TTC549 (cell line): ENCODE data around the gene FFAR3.

Experiments
- FAIRE-seq: peaks from 2 replicates; lab custom pipeline; 2012; peaks lifted over from hg19 to GRCh38; lab: Jason Lieb, UNC

Gene FFAR3

DNA sequence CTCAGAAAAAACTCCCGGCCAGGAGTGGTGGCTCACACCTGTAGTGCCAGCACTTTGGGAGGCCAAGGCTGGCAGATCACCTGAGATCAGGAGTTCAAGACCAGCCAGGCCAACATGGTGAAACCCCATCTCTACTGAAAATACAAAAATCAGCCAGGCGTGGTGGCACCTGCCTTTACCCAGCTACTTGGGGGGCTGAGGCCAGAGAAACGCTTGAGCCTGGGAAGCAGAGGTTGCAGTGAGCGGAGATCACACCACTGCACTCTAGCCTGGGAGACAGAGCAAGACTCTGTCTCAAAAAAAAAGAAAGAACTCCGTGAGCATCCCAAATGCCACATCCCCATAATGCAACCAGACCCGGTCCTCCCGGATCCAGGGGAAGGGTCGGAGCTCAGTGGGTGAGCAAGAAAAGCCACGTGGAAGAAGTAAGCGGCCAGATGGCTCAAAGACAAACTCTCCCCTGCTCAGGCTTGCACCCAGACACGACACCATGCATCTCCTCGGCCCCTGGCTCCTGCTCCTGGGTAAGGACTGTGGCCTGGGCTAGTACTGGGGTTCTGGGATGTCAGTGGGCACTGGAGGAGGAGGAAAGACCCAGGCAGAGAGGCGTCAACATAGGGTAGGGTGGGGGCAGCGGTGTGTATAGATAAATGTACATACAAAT is 26.6 kb upstream of the FFAR3 start:
- no peak for FAIRE-seq

DNA sequence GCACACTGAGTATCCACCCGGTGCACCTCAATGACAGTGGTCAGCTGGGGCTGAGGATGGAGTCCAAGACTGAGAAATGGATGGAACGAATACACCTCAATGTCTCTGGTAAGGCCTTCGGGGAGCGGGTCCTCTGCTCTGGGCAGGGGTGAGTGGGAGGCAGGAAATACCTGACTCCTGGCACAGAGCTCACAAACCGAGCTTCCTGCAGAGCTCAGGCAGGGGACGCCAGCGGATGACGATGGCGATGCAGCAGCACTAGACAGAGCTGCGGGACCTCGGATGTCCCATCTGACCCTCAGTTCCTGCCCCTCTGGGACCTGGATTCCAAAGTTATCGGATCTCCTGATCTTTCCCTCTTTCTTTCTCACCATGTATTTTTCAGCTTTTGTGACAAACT is 25.4 kb upstream of the FFAR3 start:
- FAIRE-seq, result no peak

DNA sequence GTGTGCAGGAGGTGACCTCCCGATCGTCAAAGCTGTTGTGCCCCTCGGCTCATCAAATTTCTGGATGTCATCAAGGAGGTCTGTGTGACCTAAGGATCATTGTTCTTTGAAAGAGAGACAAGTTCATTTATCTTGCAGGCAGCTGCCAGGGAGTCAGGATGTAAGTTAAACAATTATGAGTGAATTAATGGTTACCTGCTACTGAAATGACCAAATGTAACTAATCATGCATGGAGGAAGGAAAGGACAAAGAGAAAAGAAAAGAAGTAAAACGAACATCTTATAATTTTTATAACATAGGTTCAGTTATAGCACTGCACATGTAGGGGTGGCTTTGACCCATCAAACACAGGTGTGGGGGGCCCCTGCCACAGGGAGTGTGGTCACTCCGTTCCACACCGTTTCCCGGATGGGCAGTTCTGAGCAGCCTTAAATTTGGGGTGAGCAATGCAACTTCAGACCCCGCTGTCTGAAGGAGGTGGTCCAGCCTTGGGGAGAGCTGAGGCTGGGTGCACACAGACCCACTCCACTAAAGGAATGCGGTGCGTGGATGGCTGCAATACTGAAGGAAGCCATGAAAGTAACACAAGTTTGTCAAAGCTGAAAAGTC is 24.0 kb upstream of the FFAR3 start:
- FAIRE-seq, result no peak

DNA sequence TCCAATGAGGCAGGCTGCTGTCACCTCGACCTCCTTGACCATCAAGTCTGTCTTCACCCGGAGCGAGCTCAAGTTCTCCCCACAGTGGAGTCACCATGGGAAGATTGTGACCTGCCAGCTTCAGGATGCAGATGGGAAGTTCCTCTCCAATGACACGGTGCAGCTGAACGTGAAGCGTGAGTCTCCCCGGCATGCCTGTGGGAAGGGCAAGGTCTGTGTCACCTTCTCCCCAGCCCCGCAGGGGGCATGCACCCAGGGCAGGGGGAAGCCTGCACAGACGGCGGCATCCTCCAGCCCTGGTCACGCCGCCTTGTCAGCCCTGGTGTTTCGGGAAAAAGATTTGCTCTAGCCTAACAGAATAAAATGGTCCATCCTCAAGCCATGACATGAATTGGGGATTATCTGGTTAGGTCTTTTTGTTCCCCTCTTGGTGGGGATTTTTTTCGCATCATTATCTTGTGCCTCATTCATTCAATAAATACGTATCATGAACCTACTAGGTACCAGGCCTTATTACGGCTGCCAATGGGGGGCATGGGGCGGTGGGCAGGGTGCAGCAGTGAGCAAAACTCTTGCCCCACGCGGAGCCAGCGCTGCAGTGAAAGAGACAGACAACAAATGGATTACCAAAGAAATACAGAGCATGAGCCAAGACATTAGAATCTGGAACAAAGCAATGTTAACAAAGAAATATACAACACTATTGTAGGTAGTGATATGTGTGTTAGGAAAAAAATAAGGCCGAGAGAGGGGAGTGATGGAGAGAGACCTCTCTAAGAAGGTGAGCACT is 21.9 kb upstream of the FFAR3 start:
- no peak for FAIRE-seq

DNA sequence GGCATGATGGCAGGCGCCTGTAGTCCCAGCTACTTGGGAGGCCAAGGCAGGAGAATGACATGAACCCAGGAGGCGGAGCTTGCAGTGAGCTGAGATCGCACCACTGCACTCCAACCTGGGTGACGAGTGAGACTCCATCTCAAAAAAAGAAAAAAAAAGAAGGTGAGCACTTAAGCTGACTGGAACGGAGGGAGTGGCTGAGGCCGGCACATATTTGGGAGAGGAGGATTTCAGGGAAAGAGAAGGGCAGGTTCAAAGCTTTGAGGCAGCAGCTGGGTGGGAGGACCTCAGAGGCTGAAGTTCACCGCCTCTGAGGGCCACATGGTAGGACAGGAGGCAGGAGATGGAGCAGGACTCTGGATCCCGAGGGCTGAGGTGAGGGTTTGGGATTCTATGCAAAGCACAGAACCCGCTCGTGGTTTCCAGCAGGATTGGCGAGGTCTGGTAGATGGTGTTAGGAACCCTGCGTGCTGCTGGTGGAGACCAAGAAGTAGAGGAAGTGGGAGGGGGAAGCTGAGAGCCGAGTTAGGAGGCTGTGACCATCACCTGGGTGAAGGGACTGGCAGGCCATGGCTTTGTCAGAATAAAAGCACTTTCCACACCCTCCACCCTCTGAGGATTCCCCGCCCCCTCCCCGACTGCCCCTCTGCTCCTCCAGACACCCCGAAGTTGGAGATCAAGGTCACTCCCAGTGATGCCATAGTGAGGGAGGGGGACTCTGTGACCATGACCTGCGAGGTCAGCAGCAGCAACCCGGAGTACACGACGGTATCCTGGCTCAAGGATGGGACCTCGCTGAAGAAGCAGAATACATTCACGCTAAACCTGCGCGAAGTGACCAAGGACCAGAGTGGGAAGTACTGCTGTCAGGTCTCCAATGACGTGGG is 20.9 kb upstream of the FFAR3 start:
- FAIRE-seq, result no peak

DNA sequence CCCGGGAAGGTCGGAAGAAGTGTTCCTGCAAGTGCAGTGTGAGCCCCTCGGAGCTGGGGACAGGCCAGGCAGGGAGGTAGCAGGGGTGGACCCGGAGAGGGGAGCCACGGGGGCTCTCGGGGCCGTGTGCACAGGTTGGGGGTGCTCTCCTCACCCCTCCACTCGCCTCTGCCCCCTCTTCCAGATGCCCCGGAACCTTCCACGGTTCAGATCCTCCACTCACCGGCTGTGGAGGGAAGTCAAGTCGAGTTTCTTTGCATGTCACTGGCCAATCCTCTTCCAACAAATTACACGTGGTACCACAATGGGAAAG is 20.3 kb upstream of the FFAR3 start:
- no peak for FAIRE-seq

DNA sequence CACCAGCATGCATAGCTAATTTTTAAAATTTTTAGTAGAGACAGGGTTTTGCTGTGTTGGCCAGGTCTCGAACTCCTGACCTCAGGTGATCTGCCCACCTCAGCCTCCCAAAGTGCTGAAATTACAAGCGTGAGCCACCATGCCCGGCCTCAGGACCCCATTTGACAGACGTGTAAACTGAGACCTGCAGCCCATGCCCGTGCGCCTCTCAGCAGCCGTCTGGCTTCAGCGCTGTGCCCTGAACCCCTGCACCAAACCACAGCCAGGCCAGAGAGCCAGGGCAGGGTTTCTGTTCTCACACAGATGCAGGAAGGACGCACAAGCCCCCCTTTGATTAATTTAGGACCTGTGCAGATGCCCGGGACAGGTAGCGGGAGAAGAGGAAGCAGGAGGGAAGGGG is 17.8 kb upstream of the FFAR3 start:
- no peak for FAIRE-seq

DNA sequence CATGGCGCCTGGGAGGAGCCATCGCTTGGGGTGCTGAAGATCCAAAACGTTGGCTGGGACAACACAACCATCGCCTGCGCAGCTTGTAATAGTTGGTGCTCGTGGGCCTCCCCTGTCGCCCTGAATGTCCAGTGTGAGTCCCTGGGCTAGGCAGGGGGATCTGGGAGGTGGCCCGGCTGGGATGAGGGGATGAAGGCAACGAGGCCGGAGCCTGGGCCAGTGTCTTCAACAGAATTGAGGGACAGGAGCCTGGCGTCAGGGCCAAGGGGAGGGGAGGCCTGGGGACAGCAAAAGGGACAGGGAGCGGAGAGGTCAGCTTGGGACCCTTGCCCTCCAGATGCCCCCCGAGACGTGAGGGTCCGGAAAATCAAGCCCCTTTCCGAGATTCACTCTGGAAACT is 17.3 kb upstream of the FFAR3 start:
- no peak for FAIRE-seq

DNA sequence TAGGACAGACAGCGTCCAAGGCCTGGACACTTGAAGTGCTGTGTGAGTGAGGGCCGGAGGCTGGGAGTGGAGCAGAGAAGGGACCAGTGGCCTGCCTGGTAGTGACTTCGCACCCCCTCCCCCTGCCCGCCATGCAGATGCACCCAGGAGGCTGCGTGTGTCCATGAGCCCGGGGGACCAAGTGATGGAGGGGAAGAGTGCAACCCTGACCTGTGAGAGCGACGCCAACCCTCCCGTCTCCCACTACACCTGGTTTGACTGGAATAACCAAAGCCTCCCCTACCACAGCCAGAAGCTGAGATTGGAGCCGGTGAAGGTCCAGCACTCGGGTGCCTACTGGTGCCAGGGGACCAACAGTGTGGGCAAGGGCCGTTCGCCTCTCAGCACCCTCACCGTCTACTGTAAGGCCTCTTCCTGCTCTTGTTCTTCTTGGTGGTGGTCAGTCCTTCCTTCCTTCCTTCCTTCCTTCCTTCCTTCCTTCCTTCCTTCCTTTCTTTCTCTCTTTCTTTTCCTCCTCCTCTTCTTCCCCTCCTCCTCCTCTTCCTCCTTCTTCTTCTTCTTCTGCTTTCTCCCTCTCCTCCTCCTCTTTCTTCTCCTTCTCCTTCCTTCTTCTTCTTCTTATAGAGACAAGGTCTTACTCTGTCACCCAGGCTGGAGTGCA is 16.6 kb upstream of the FFAR3 start:
- no peak for FAIRE-seq

DNA sequence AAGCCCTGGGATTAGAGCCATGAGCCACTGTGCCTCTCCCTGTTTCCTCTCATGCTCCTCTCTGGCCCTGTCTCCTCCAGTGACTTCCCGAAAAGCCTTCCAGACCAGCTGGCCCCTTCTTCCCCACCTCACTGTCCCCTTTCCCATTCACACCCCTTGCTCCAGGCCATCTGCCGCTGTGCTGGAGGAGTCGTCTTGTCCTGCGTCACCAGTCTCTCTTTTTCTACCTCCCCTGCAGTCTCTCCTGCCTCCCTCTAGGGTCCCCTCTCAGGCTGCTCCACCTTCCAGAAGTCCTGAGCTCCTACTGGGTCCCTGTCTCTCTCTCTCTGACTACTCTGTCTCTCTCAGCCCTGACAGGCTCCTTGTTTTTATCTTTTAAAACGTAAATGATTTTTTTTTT is 15.8 kb upstream of the FFAR3 start:
- no peak for FAIRE-seq

DNA sequence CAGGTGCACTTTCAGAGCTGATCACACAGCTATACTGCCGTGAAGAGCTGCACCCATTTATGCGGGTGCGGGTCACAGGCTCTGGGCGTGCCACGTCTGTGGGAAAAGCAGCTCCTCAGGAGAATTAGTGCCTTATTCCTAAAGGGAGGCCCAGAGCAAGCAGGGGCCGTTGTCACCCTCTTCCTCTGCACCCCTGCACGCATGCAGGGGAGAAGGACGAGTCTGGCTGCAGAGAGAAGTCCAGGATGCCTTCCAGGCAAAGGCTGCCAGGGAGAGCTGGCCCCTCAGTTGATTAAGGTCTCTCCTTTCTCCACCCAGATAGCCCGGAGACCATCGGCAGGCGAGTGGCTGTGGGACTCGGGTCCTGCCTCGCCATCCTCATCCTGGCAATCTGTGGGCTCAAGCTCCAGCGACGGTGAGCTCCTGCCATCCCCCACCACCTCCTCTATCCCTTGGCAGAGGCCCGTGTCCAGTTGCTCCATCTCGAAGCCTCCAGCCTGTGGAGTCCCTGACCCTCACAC is 13.7 kb upstream of the FFAR3 start:
- FAIRE-seq, result no peak

DNA sequence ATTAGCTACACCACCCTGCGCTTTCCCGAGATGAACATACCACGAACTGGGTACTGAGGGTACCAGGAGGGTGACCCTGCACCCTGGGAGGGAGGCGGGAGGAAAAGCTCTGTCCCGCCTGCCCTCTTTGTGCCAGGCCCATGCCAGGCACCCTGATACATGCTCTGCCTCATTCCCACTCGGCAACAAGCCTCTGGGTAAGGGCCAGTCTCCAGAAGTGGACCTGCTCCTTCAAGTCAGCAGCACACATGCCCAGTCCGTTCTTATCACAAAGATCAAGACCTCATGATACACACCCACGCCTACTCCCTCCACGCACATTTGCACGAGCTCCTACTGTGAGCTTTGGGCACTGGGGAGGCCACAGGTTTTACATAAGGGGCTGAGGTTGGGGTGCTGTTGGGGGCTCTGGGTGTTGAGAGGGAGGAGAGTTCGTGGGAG is 12.6 kb upstream of the FFAR3 start:
- FAIRE-seq, result no peak

DNA sequence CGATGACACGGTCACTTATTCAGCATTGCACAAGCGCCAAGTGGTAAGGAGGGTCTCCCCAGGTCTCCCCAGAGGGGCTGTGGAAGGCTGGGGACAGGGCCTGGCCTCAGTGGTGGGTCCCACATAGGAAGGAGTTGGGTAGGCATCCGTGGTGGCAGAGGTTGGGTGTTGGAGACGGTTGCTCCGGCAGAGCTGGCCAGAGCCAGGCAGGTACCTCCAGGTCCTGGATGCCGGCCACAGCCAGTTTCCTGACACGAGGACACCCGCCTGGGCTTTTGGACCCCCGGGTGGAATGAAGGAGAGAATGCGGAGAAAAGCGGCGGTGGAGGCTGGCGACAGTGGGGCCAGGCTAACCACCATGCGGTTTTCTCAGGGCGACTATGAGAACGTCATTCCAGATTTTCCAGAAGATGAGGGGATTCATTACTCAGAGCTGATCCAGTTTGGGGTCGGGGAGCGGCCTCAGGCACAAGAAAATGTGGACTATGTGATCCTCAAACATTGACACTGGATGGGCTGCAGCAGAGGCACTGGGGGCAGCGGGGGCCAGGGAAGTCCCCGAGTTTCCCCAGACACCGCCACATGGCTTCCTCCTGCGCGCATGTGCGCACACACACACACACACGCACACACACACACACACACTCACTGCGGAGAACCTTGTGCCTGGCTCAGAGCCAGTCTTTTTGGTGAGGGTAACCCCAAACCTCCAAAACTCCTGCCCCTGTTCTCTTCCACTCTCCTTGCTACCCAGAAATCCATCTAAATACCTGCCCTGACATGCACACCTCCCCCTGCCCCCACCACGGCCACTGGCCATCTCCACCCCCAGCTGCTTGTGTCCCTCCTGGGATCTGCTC is 11.8 kb upstream of the FFAR3 start:
- no peak for FAIRE-seq

DNA sequence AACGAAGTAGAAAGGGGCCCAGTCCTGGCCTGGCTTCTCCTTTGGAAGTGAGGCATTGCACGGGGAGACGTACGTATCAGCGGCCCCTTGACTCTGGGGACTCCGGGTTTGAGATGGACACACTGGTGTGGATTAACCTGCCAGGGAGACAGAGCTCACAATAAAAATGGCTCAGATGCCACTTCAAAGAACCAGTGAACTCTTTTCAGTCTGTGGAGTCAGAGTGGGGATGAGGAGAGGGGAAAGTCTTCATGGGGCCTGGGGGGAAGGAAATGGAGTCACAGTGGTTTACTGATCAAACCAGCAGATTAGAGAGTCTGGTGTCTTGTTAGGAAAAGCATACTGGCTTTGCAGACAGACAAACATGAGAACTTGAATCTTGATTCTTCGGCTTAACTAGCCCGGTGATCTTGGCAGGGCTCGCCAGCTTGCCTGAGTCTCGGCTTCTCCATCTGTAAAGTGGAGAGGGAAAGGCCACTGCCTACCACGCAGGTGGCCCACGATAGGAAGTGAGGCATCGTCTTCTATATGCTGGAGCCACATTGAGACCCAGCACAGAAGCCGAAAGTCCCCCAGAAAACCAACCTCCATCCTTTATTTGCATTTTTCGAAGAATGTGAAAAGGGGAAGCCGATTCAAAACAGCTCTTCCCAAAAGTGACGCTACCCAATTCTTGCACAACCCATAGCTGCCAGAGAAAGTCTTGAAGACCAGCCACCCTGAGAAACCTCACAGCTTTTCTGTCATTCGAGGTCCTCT is 10.9 kb upstream of the FFAR3 start, which contains the start of gene FFAR1:
FFAR1 (plus strand) TSS at position 732 of the 759 bp plus-strand sequence. CDS start 3,650 bp downstream, outside the sequence.
- no peak for FAIRE-seq

DNA sequence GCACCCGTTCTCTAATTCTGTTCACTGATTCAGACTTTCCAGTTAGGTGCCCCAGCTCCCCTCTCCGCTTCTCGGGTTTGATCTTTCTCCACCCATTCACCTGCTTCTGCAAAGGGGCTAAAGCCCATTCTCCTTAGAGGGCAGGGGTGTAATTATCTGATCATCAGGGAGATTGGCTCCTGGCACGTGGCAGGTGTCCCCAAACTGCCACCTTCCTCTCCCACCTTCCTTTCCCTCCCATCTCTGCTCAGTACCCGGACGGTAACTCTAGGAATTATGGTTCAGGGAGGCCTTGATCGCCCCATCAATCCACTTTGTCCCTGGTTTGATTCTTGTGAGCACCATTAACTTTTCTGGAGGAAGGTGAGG is 10.3 kb upstream of the FFAR3 start:
- no peak for FAIRE-seq

DNA sequence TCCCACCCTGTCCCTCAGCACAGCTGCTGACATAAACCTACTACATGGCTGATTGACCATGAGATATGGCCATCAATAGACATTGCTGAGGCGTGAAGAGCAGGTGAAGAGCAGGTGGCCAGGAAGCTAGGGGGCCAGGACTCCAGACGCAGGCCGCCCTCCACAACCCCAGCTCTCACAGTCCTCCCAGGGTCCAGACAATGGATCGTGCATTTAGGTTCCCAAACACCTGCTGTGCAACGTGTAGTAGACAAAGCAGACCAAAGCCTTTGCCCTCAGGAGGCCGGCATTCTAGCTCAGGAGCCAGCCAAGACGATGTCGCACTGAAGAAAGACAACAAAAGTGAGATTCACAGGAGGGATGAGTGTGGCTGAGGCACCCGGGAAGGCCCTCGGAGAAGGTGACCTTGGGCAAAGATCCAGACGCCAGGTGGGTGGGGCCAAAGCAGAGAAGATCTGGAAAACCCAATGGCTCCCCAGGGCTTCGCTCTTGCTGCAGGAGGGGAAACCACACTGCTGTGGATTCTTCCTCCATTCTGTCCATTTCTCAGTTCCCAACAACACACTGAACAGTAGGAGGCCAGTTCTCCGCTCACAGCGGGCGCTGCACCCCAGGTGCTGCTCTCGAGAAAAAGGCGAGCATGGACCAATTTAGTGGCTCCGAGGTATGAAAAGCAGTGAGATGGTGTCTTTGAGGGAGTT is 9.2 kb upstream of the FFAR3 start:
- FAIRE-seq, result no peak

DNA sequence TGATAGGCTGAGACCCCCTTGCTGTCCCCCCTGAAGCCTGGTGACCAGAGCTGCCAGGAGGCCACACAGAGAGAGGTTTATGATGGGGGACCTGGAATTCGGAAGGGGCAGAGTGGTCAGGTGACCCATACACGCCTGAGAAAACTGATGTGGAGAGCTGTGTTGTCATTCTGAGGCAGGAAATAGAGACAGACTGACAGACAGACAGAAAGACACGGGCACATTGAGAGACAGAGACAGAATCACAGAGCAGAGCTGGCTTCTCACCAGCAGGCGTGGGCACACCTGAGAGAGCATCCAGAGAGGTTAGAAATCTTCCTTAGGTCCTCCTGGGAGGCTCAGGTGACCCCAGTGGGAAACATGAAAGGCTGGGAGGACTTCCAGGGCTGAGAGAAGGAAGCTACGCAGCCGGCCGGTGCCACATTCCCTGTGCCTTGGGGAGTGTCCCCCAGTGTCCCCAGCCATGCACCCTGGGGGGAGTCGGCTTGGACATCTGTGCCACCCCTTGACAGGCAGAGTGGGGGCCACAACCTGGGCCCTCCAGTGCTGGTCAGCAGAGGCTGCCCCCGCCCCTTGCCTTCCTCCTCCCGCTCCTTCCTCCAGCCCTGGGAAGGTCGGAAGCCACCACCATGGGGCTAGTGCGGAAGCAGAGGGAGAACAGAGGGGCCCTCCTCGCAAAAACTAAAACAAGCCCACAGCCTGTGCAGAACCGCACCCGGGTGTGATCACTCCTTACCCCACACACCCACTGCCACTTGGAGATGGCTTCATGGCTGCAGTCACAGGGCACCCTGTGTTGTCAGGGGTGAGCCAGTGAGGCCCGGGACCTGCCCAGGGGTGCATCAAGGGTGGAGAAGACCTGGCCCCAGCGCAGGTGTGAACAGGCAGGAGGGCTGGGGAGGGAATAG is 8.4 kb upstream of the FFAR3 start:
- FAIRE-seq, result no peak

DNA sequence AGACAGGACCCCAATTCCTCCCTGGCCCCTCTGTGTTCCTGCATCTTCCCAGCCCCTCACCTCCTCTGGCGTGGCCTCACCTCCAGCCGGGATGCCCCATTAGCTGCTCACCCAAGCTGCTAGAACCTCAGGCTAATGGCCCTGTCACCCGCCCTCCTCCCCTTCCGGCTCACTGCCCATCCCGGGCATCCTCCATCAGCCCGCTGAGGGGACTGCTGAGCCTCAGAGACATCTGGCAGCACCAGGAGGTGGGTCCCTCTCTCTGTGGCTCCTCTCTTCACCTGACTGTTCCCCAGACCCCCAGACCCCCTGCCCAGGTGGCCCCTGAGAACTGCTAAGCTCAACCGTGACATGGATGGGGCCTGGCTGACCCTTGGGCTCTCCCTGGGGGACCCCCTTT is 7.7 kb upstream of the FFAR3 start:
- no peak for FAIRE-seq
